Amygdala (tissue), 56 donors: ENCODE results near the gene ELOVL5.
"Not testable (repeated sequence)": the region's sequence is repeated elsewhere in the genome, so short reads cannot be mapped to it uniquely, and the experiment has no call there.

Experiments
- DNase-seq, 56 donors: peaks; one replicate each; lab custom pipeline; 2025; lab: John Stamatoyannopoulos, UW

The ELOVL5 gene, protein sequence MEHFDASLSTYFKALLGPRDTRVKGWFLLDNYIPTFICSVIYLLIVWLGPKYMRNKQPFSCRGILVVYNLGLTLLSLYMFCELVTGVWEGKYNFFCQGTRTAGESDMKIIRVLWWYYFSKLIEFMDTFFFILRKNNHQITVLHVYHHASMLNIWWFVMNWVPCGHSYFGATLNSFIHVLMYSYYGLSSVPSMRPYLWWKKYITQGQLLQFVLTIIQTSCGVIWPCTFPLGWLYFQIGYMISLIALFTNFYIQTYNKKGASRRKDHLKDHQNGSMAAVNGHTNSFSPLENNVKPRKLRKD

DNA sequence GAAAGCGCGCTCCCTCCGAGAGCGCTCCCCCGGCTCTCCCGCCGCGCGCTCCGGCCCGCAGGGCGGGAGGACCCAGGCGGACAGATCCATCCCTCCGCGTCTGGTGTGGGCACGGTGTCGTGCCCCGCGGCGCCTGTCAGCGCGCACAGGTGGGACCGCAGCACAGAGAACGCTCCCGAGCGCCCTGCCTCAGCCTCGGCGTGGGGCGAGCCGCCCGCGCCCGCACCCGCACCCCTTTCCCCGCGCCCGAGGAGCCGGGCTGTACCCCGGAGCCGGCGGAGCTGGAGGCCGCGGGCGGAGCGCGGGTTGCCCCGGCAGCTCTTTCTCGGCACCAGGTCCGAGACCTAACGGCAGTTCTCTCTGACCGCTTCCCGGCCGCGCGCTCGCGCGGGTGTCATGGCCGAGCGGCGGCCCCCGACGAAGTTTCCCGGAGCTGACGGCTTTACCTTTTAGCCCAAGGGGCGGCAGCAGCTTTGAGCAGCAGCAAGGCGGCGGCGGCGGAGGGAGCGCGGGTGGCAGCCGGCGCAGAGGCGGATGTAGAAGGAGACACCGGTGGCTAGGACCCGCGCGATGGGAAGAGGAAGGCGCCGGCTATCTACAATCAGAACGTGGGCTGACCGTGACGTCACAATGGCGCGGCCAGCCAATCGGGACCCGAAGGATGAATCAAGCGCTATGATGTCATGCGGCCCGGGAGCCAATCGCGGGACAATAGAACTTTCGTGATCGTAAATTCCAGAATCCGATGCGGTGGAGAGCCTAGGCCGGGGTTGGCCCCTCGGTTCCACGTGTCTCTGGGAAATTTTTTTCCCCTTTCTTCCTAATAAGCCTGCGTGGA, at the start of gene ELOVL5:
ELOVL5 (minus strand) TSS at position 580 of the 838 bp plus-strand sequence. CDS start 53,251 bp downstream, outside the sequence.
- peak in 55 of 56 donors; percentile 59 to 100 (median 93) for DNase-seq

- no peak for DNase-seq
Measured at GRCh38 chr6:53397283-53397682, 48.5 kb upstream of the ELOVL5 start.

GRCh38 chr6:53395986-53396385, 47.2 kb upstream of the ELOVL5 start:
- DNase-seq: no peak

DNA sequence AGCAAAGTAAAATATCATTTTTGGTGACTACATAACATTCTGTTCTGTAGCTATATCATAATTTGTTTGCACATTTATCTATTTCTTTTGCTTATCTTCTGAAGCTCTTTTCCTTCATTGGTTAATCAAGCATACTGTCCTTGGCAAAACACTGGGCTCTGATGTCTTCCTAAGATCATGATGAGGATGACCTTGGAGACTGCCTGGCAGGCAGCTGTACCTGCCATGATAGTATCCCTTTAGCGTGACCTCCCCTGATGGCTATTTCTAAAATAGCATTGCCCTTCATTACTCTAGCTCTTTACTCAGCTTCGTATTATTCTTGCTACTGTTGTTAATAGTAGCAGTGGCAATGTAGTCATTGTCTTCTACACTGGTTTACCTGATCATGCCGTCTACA, 46.0 kb upstream of the ELOVL5 start:
- no peak for DNase-seq

GRCh38 chr6:53391170-53391569, 42.4 kb upstream of the ELOVL5 start:
- DNase-seq: peak in 3 of 56 donors; percentile 9 to 16 (median 12)

DNA sequence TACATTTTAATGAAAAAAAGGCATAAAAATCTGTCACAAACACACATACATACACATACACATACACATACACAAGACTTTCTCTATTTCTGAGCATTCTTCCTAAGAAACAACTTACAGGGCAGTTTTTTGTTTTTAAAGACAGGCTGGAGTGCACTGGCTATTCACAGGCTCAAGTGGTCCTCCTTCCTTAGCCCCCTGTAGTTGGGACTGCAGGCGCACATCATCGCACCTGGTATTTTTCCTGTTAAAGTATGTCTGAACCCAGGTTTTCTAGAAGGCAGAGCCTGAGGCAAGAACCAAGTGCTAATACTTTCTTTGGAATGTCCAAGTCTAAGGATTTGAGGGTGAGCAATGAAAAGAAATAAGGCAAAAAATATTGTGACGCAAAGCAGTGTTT, 41.3 kb upstream of the ELOVL5 start:
- DNase-seq: no peak

GRCh38 chr6:53388615-53389014, 39.9 kb upstream of the ELOVL5 start:
- DNase-seq: not testable (repeated sequence)

DNA sequence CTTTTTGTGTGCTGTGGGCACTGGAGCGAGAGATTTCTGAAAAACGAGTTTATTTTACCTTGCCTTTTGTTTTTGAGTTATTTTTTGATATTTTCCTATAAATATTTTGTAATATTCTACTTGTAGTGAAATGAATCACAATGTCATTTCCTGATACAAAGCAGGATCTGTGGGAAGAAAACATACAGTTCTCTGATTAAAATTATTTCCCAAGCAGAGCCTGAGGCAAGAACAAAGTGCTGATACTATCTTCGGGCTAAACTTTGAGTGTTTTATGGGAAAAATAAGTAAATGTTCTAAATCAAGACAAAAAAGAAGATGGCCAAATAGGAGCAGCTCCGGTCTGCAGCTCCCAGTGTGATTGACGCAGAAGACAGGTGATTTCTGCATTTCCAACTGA, 33.7 kb upstream of the ELOVL5 start:
- DNase-seq: no peak

GRCh38 chr6:53378208-53378607, 29.5 kb upstream of the ELOVL5 start:
- no peak for DNase-seq

- no peak for DNase-seq
Measured at GRCh38 chr6:53377793-53378192, 29.0 kb upstream of the ELOVL5 start.

DNA sequence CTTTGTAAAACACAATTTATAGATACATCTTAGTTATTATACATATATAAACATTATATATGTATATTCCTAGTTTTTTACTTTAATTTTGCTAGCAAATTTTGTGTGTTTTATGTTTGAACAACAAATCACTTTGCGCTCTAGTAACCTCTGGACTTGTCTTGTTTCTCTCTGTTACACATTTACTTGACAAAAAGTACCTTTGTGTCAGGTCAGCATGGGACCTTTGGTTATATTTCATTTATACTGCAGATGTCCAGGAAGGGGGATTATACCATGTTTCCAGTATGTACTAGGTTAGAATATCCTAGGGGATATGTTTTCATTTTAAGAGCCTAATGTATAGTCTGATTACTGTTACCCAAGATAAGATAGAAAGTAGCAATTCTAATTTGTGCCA, 28.5 kb upstream of the ELOVL5 start:
- no peak for DNase-seq

DNA sequence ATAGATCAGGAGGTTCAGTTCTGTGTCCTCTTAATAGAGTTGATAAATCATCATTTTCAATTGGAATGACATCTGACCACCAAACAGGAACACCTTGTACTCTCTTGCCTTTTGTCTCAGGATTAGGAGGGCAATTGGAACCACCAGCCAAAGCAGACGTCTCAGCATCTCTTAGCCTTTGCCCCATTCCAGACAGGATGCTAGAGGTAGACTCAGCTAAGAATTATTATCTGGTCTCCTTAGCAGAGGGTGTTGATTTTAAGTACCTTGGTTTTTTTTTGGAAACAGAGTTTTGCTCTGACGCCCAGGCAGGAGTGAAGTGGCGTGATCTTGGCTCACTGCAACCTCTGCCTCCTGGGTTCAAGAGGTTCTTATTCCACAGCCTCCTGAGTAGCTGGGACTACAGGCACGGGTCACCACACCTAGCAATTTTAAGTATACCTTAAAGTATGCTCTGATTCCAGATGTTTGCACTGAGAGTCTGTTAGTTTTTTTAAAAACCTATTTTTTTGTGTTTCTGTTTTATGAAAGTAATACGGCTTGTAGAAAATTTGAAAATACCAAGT, 28.0 kb upstream of the ELOVL5 start:
- no peak for DNase-seq

DNA sequence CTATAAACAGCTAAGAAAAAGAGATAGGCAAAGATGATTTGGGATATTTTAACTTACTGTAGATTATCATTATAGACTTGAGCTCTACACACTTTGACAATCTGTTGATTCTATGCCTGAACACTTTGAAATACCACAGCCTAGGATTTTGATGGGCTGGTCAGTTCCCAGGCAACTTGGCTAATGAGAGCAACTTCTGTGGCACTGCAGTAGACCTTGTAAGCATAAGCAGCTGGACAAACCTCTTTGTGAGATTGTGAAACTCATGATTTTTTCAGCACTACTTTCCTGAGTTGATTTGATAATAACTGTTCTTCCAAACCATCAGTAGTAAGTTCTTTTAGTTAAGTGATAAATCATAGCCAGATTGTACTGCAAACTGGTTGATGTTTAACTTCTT, 27.1 kb upstream of the ELOVL5 start:
- no peak for DNase-seq

- no peak for DNase-seq
Measured at GRCh38 chr6:53373638-53374037, 24.9 kb upstream of the ELOVL5 start.

GRCh38 chr6:53369876-53370515, 21.2 kb upstream of the ELOVL5 start:
- no peak for DNase-seq

GRCh38 chr6:53369051-53369450, 20.3 kb upstream of the ELOVL5 start:
- no peak for DNase-seq

DNA sequence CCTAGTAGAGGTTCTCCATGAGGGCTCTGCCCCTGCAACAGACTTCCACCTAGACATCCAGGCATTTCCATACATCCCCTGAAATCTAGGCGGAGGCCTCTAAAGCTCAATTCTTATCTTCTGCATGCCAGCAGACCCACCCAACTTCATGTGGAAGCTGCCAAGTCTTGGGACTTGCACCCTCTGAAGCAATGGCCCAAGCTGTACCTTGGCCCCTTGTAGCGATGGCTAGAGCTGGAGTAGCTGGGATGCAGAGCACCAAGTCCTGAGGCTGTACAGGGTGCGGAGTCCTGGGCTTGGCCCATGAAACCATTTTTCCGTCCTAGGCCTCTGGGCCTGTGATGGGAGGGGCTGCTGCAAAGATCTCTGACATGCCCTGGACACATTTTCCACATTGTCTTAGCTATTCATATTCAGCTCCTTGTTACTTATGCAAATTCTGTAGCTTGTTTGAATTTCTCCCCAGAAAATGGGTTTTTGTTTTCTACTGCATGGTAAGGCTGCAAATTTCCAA, 17.4 kb upstream of the ELOVL5 start:
- no peak for DNase-seq

GRCh38 chr6:53363341-53364079, 14.8 kb upstream of the ELOVL5 start:
- no peak for DNase-seq

GRCh38 chr6:53361549-53362031, 12.8 kb upstream of the ELOVL5 start:
- DNase-seq: peak in 12 of 56 donors; percentile 2 to 25 (median 7)
